Adrenal gland (tissue), 5 donors: ENCODE results near the gene NR6A1.

ENCODE experiments used
- CTCF ChIP-seq, 6 experiments: fragments of 450-650 bp in 4 of 6; fragments of 200-600 bp in 2 of 6; sonication (generic) in 1 of 6; IDR thresholded peaks; 1 replicate in 5 of 6; 2 replicates in 1 of 6; pipeline versions ENCODE4 v1.5.1 to v1.8.0; 2016 to 2021; ENCODE audit warnings: antibody characterized with exemption in 6 of 6, mild to moderate bottlenecking in 2 of 6, moderate library complexity in 1 of 6
- POLR2A ChIP-seq, 2 donors: fragments of 450-650 bp; IDR thresholded peaks; one replicate each; pipeline ENCODE4 v1.6.1; 2017; ENCODE audit warnings: antibody characterized with exemption in 2 of 2, mild to moderate bottlenecking in 2 of 2, moderate library complexity in 1 of 2
- donor health status: DM: no; HTN: no; CAD: no.

- no peak for TF ChIP-seq POLR2A (IDR thresholded peaks at IDR 0.05)
- no peak for TF ChIP-seq CTCF (IDR thresholded peaks at IDR 0.05)
Observed at GRCh38 chr9:124735121-124735520, 36.0 kb downstream of the NR6A1 start.
